ENCODE results near the gene WFDC6. TPM values are rescaled to one million over a fixed set of nuclear protein-coding genes. Genes with fewer than 3 reads are reported as not detected.

WFDC6 gene
- polyA plus RNA-seq, 1 donor from 2014 or later: not detected

GRCh38 chr20:45485388-45485787, 53.9 kb downstream of the WFDC6 start:
- H4K20me1 ChIP-seq (ENCODE audit: insufficient read depth): no peaks in the 10 kb centered on the region
- no peaks in the 10 kb centered on the region for H3K79me2 ChIP-seq (replicated peaks; ENCODE audit: insufficient read depth, low read length)
- H3K27ac ChIP-seq (ENCODE audit: low read length): no peak overlapping the region
- H2AFZ ChIP-seq (ENCODE audit: low read depth, low read length): no peak overlapping the region
- no peak overlapping the region for H3K4me3 ChIP-seq (ENCODE audit: low read length)
- no peak overlapping the region for H3K4me2 ChIP-seq (ENCODE audit: low read length)
- H3K9me3 ChIP-seq (ENCODE audit: low read length): no peaks in the 10 kb centered on the region
- no peaks in the 10 kb centered on the region for H3K9me2 ChIP-seq (ENCODE audit: insufficient read depth, low read length)
- no peaks in the 10 kb centered on the region for H3K36me3 ChIP-seq (ENCODE audit: insufficient read depth, low read length)
- TF ChIP-seq CTCF (IDR thresholded peaks at IDR 0.05; ENCODE audit: poor library complexity, severe bottlenecking) (no peak), MXI1 (conservative IDR thresholded peaks at IDR 0.05; ENCODE audit: poor library complexity, severe bottlenecking) (no peak), SMC3 (conservative IDR thresholded peaks at IDR 0.05; ENCODE audit: poor library complexity) (no peak), EZH2 (IDR thresholded peaks at IDR 0.05; ENCODE audit: borderline replicate concordance, insufficient read depth, low read length, poor library complexity, severe bottlenecking) (no peak), EP300 (conservative IDR thresholded peaks at IDR 0.05; ENCODE audit: poor library complexity, severe bottlenecking) (no peak), POLR2AphosphoS5 (IDR thresholded peaks at IDR 0.05) (no peak), RAD21 (conservative IDR thresholded peaks at IDR 0.05) (no peak), TAF1 (IDR thresholded peaks at IDR 0.05; ENCODE audit: low read depth) (no peak)
- H3K27me3 ChIP-seq (ENCODE audit: insufficient read depth, low read depth, low read length): no peaks in the 10 kb centered on the region
- no peaks in the 10 kb centered on the region for H3F3A ChIP-seq (ENCODE audit: insufficient read depth, low read length, poor library complexity, severe bottlenecking)
- no peak overlapping the region for H3K9ac ChIP-seq (ENCODE audit: low read length)

GRCh38 chr20:45484676-45485075, 54.6 kb downstream of the WFDC6 start:
- no peaks in the 10 kb centered on the region for H4K20me1 ChIP-seq (ENCODE audit: insufficient read depth)
- H3K9ac ChIP-seq (ENCODE audit: low read length): no peak overlapping the region
- no peaks in the 10 kb centered on the region for H3K9me3 ChIP-seq (ENCODE audit: low read length)
- no peaks in the 10 kb centered on the region for H3F3A ChIP-seq (ENCODE audit: insufficient read depth, low read length, poor library complexity, severe bottlenecking)
- no peak for TF ChIP-seq EP300 (conservative IDR thresholded peaks at IDR 0.05; ENCODE audit: poor library complexity, severe bottlenecking)
- TF ChIP-seq TAF1 (IDR thresholded peaks at IDR 0.05; ENCODE audit: low read depth): no peak
- no peak for TF ChIP-seq SMC3 (conservative IDR thresholded peaks at IDR 0.05; ENCODE audit: poor library complexity)
- TF ChIP-seq POLR2AphosphoS5 (IDR thresholded peaks at IDR 0.05): no peak
- no peak for TF ChIP-seq RAD21 (conservative IDR thresholded peaks at IDR 0.05)
- TF ChIP-seq MXI1 (conservative IDR thresholded peaks at IDR 0.05; ENCODE audit: poor library complexity, severe bottlenecking): no peak
- no peak for TF ChIP-seq EZH2 (IDR thresholded peaks at IDR 0.05; ENCODE audit: borderline replicate concordance, insufficient read depth, low read length, poor library complexity, severe bottlenecking)
- no peak for TF ChIP-seq REST (IDR thresholded peaks at IDR 0.05; ENCODE audit: borderline replicate concordance)
- TF ChIP-seq CTCF (IDR thresholded peaks at IDR 0.05; ENCODE audit: poor library complexity, severe bottlenecking): no peak
- H3K27ac ChIP-seq (ENCODE audit: low read length): no peak overlapping the region
- H3K79me2 ChIP-seq (replicated peaks; ENCODE audit: insufficient read depth, low read length): no peaks in the 10 kb centered on the region
- no peak overlapping the region for H2AFZ ChIP-seq (ENCODE audit: low read depth, low read length)
- no peaks in the 10 kb centered on the region for H3K36me3 ChIP-seq (ENCODE audit: insufficient read depth, low read length)
- H3K27me3 ChIP-seq (ENCODE audit: insufficient read depth, low read depth, low read length): no peaks in the 10 kb centered on the region
- no peak overlapping the region for H3K4me2 ChIP-seq (ENCODE audit: low read length)
- H3K4me3 ChIP-seq (ENCODE audit: low read length): no peak overlapping the region
- no peaks in the 10 kb centered on the region for H3K9me2 ChIP-seq (ENCODE audit: insufficient read depth, low read length)

Small RNA genes lying within 50 kb of the gene (small RNA-seq; reads per million reads assigned to genes)
- gene AL031663.1 (0 reads per million in 3 experiments), gene HSPD1P21 (0 reads per million in 3 experiments), gene RNA5SP485 (0 reads per million in 3 experiments)

Other genes starting within 250 kb of the WFDC6 start
- not detected in 2 replicates for gene RBPJL, start 232.6 kb downstream of the WFDC6 start, polyA plus RNA-seq
- gene MATN4, start 231.2 kb downstream of the WFDC6 start, polyA plus RNA-seq: not detected in 2 replicates
- gene SDC4, start 191.1 kb downstream of the WFDC6 start, polyA plus RNA-seq: 0.24 TPM in 1 of 2 replicates, not detected in the other
- gene SYS1, start 176.3 kb downstream of the WFDC6 start, polyA plus RNA-seq: 15.8 and 16.1 TPM in 2 replicates
- gene TP53TG5, start 161.2 kb downstream of the WFDC6 start, polyA plus RNA-seq: not detected in 2 replicates
- 9.1 and 18.4 TPM in 2 replicates for gene DBNDD2, start 131.2 kb downstream of the WFDC6 start, polyA plus RNA-seq
- gene PIGT, start 123.3 kb downstream of the WFDC6 start, polyA plus RNA-seq: 24.3 and 29.1 TPM in 2 replicates
- not detected in 2 replicates for gene WFDC2, start 69.7 kb downstream of the WFDC6 start, polyA plus RNA-seq
- gene SPINT3, start 23.9 kb downstream of the WFDC6 start, polyA plus RNA-seq: not detected in 2 replicates
- not detected in 2 replicates for gene EPPIN, start 7.9 kb upstream of the WFDC6 start, polyA plus RNA-seq
- not detected in 2 replicates for gene WFDC8, start 39.8 kb upstream of the WFDC6 start, polyA plus RNA-seq
- not detected in 2 replicates for gene WFDC10A, start 90.3 kb upstream of the WFDC6 start, polyA plus RNA-seq
- gene WFDC9, start 91.8 kb upstream of the WFDC6 start, polyA plus RNA-seq: not detected in 2 replicates
- not detected in 2 replicates for gene WFDC11, start 130.8 kb upstream of the WFDC6 start, polyA plus RNA-seq
- gene WFDC13, start 162.6 kb upstream of the WFDC6 start, polyA plus RNA-seq: not detected in 2 replicates
- gene WFDC10B, start 165.5 kb upstream of the WFDC6 start, polyA plus RNA-seq: not detected in 2 replicates
- gene SPINT4, start 182.9 kb upstream of the WFDC6 start, polyA plus RNA-seq: not detected in 2 replicates